Heart right ventricle (tissue), 16 donors: ENCODE data around the gene PRSS22. TPM values are rescaled to one million over a fixed set of nuclear protein-coding genes. Genes with fewer than 3 reads are reported as not detected.

Experiments used
- ATAC-seq, 8 donors: fragments of 200-7000 bp; cut with Tn5 transposase; one replicate each; pipeline ENCODE4 v1.9.1; 2020; ENCODE audit warnings: mild to moderate bottlenecking in 8 of 8, moderate library complexity in 8 of 8, moderate number of reproducible peaks in 1 of 8
- DNase-seq, 2 donors: peaks; one replicate each; pipeline ENCODE4 v3.0.0-alpha.2; 2020
- H3K27ac ChIP-seq, 10 donors: fragments of 200-600 bp; sonication (generic) in 2 of 10; one replicate each; pipeline versions ENCODE4 v1.5.0 to v1.8.0; 2020 to 2022; ENCODE audit warnings: mild to moderate bottlenecking in 3 of 10
- H3K27me3 ChIP-seq, 7 donors: fragments of 200-600 bp; one replicate each; pipeline ENCODE4 v1.8.0; 2021 to 2022; ENCODE audit warnings: mild to moderate bottlenecking in 2 of 7
- H3K36me3 ChIP-seq, 9 donors: fragments of 200-600 bp; sonication (generic) in 1 of 9; one replicate each; pipeline versions ENCODE4 v1.5.0 to v1.8.0; 2020 to 2022; ENCODE audit warnings: mild to moderate bottlenecking in 2 of 9
- H3K4me1 ChIP-seq, 9 donors: fragments of 200-600 bp; sonication (generic) in 1 of 9; one replicate each; pipeline versions ENCODE4 v1.5.0 to v1.8.0; 2020 to 2022; ENCODE audit warnings: mild to moderate bottlenecking in 4 of 9
- H3K4me3 ChIP-seq, 10 donors: fragments of 200-600 bp; sonication (generic) in 2 of 10; one replicate each; pipeline versions ENCODE4 v1.5.0 to v1.8.0; 2020 to 2022; ENCODE audit warnings: mild to moderate bottlenecking in 7 of 10, moderate library complexity in 2 of 10
- H3K9me3 ChIP-seq, 11 donors: fragments of 200-600 bp in 10 of 11; sonication (generic) in 2 of 11; one replicate each; pipeline versions ENCODE4 v1.5.0 to v1.8.0; 2013 to 2022; ENCODE audit warnings: mild to moderate bottlenecking in 2 of 11, control low read depth in 1 of 11, moderate library complexity in 1 of 11
- CTCF ChIP-seq, 9 donors: fragments of 200-600 bp; sonication (generic) in 2 of 9; IDR thresholded peaks; one replicate each; pipeline versions ENCODE4 v1.5.0 to v1.8.0; 2021 to 2022; ENCODE audit warnings: antibody characterized with exemption in 9 of 9, mild to moderate bottlenecking in 5 of 9, moderate library complexity in 1 of 9
- WGBS, 2 donors: extraction: QIAGEN DNeasy Blood & Tissue Kit; methylation state at CpG; one replicate each; pipeline ENCODE4 v1.1.7; 2013; ENCODE audit warnings: inconsistent platforms in 1 of 2; 5-methylcytosine and 5-hydroxymethylcytosine counted together
- intact Hi-C, 10 donors: fragments of 100-400 bp; cut with DNase I; formaldehyde crosslinking; loops; one replicate each; pipeline versions ENCODE4 v1.11.1 to v1.14.2; 2022
- polyA plus RNA-seq, 2 donors: library from polyadenylated mRNA; stranded (reverse); fragments of 200-250 nt; gene quantifications; one replicate each; pipeline ENCODE4 v1.2.3, GENCODE V29; 2013
- total RNA-seq, 10 donors: library from RNA; stranded (reverse); fragmentation: NEBNext Ultra II Directional in 3 of 10; extraction: Animal tissue kit (Norgen Biotek cat#: 25700) in 3 of 10; gene quantifications; one replicate each; pipeline versions ENCODE4 v1.2.1 to v1.2.4, GENCODE V29; 2021 to 2023
- donor health status: Arrhythmogenic right ventricular cardiomyopathy.
- donor health status: ischemic (EF 13 %, LVEDD 7.1; RV severe dilation, severe dysfunction).
- donor health status: healthy with polysubstance abuse.
- donor health status: DM: no; HTN: yes; CAD: no.
- donor health status: DM: no; HTN: no; CAD: no.
- donor health status: ischemic (EF 25% LVEDD 6.9; RV normal size, moderate dysfunction).
- donor health status: ischemic (EF 25% LVEDD 5.7; RV mildly dilated, moderate dysfunction).
- donor health status: healthy.
- donor health status: DM: yes; HTN: yes; CAD: no.
- donor health status: Ischemic cardiomyopathy.
- donor health status: ischemic (EF 35%, LVEDD 5.7; RV mildly dilated, moderate dysfunction).
- donor health status: nonischemic (EF 11% LVEDD 7.7; RV severe dilation, severe dysfunction).
- donor health status: DM: yes; HTN: yes; CAD: no.
- donor health status: PGD.
- donor health status: ischemic (EF 29% LVEDD 5.4; RV normal size, mild dysfunction).
- donor health status: nonischemic (EF 23%, LVEDD 6.1; RV moderate dilation, normal function).

Gene PRSS22
- total and polyA plus RNA-seq, 12 donors, result 0.21 TPM; not detected in 11

GRCh38 chr16:2867661-2867986 is 9.7 kb upstream of the PRSS22 start:
- DNase-seq (no peak), ATAC-seq (no peak)
- peak overlapping the region; percentile 89 to 98 (median 95) for H3K27ac ChIP-seq
- WGBS, 2 donors, result 38 to 46% methylated on average over 8 of the region's 8 CpGs
- H3K4me3 ChIP-seq, result peak overlapping the region; percentile 45 to 86 (median 65)
- peaks cover 0 to 13% (median 5%) of the 10 kb centered on the region in 9 donors for H3K4me1 ChIP-seq
- H3K9me3 ChIP-seq, result no peaks in the 10 kb centered on the region
- no peak for TF ChIP-seq CTCF (IDR thresholded peaks at IDR 0.05)
- H3K27me3 ChIP-seq, result no peaks in the 10 kb centered on the region
- intact Hi-C loops, result loop anchor here in 2 of 10 donors (2.0 to 10.0 kb wide), 2 partner anchors 25 to 93 kb away; partner anchors contain the start of gene ELOB (in 1 of the 2)
- H3K36me3 ChIP-seq, result no peaks in the 10 kb centered on the region

DNA sequence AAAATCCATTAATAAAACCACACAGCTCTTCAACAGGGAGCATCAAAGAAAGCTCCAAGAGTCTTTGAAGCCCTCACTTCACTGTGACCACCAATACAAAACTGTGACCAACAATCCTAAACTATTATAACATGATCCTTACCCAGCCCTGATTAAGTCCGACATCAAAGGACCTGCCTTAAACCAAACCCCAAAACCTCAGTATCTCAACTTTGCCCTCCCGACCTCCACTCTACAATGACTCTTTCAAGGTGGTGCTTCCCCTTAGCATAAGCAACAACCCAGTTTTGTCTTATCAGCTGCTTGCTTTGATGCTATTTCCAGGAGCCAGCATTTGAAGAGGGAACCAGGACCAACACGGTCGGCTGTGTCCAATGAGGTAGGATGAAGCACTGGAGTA is 8.5 kb upstream of the PRSS22 start:
- Histone ChIP-seq H3K27ac (no peak overlapping the region), H3K4me1 (peaks cover 0 to 13% (median 5%) of the 10 kb centered on the region in 9 donors), H3K4me3 (no peak overlapping the region), H3K9me3 (peaks cover 0 to 1% (median 0%) of the 10 kb centered on the region in 11 donors), H3K36me3 (no peaks in the 10 kb centered on the region), H3K27me3 (peaks cover 0 to 9% (median 0%) of the 10 kb centered on the region in 7 donors)
- WGBS, 2 donors, result 53 to 72% methylated on average over 4 of the region's 4 CpGs
- DNase-seq (no peak), ATAC-seq (no peak)
- intact Hi-C loops, result loop anchor here in 2 of 10 donors (2.0 to 10.0 kb wide), 2 partner anchors 24 to 92 kb away; partner anchors contain the start of gene ELOB (in 1 of the 2)
- TF ChIP-seq CTCF (IDR thresholded peaks at IDR 0.05), result no peak

DNA sequence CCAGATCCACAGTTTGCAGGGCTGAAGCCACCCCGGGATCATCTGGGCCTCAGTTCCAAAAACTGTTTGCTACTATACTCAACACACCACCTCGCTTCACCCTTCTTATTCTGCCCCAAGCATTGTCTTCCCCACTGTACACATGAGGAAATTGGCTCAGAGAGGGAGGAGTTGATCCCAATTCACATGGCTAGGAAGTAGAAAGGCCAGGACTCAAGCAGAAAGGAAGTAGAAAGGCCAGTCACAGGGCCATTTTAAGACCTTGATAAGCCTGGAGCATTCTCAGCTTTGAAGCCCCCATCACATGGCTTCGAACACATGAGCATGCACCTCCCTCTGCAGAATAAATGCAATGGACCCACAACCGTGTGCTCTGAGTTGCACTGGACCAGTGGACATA is 7.7 kb upstream of the PRSS22 start:
- H3K27ac ChIP-seq, result no peak overlapping the region
- intact Hi-C loops, result loop anchor here in 2 of 10 donors (2.0 to 10.0 kb wide), 2 partner anchors 23 to 91 kb away; partner anchors contain the start of gene ELOB (in 1 of the 2)
- TF ChIP-seq CTCF (IDR thresholded peaks at IDR 0.05), result no peak
- ATAC-seq, result no peak
- WGBS, 2 donors, result 65 to 68% methylated on average over 4 of the region's 4 CpGs
- peaks cover 0 to 15% (median 4%) of the 10 kb centered on the region in 7 donors for H3K27me3 ChIP-seq
- H3K4me3 ChIP-seq, result no peak overlapping the region
- no peaks in the 10 kb centered on the region for H3K36me3 ChIP-seq
- peaks cover 0 to 9% (median 0%) of the 10 kb centered on the region in 11 donors for H3K9me3 ChIP-seq
- peaks cover 0 to 13% (median 5%) of the 10 kb centered on the region in 9 donors for H3K4me1 ChIP-seq
- no peak for DNase-seq

DNA sequence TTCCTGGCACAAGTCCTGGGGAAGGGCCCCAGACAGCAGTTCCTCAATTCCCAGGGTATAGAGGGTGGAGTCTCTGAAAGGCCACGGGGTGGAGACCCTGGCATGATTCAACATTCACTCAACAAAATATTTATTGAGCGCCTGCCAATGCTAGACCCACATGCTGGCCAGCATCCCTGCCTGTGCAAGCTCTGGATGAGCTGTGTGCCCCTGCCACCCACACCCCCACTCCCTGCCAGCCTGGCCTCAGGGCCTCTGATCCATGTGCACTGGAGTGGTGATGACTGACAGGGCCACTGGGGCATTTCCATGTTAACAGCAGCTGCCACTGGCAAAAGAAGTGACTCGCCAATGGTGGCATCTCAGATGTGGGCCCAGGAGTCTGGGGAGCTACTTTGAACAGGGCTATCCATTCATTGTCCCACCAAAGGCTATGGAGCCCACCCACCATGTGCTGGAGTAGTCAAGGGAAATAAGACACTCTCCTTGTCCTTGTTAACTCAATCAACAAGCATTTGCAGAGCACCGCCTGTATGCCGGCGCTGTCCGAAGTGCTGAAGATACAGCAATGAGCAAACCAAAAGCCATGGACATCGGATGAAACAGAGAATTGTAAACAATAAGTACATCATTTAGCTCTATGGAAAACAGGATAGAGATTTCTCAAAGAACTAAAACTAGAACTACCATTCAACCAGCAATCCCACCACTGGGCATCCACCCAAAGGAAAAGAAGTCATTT is 3.0 kb upstream of the PRSS22 start:
- Histone ChIP-seq H3K27ac (no peak overlapping the region), H3K27me3 (peaks cover 7 to 54% (median 37%) of the 10 kb centered on the region in 7 donors), H3K4me3 (no peak overlapping the region), H3K36me3 (no peaks in the 10 kb centered on the region), H3K9me3 (peaks cover 0 to 10% (median 0%) of the 10 kb centered on the region in 11 donors), H3K4me1 (peaks cover 0 to 9% (median 0%) of the 10 kb centered on the region in 9 donors)
- TF ChIP-seq CTCF (IDR thresholded peaks at IDR 0.05), result no peak
- DNase-seq (no peak), ATAC-seq (no peak)
- intact Hi-C loops, result loop anchor here in 1 of 10 donors (10.0 kb wide), 1 partner anchor 86 kb away; the partner anchor contains the start of gene ELOB
- WGBS, 2 donors, result 68% methylated on average over 8 of the region's 8 CpGs
